ENCODE measurements around the gene TBX10. TPM values are rescaled to one million over a fixed set of nuclear protein-coding genes. Genes with fewer than 3 reads are reported as not detected.
A peak's percentile ranks its signal among the peaks of the same experiment; 100 is the strongest.
"Not testable (repeated sequence)": the region's sequence is repeated elsewhere in the genome, so short reads cannot be mapped to it uniquely, and the experiment has no call there.

TBX10 gene
- total RNA-seq, 2 donors from 2014 or later, result not detected

DNA sequence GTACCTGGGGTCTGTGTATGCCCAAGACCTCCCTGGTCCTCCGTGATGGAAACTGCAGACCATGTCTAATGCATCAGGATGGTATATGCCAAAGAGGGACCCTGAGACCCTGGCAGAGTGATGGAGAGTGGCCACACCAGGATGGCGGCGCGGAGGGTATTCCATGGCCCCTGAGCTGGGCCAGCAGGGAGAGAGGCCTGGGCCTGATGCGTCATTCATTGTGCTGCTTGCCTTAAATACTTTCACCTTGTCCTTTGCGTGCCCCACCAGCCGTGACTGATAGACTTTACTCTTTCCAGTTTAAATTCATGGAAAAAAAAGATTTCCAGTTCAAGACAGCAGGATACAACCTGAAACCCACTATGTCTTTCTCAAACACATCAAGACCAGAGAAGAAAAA is 38.5 kb downstream of the TBX10 start:
- peaks cover 17% of the 10 kb centered on the region for H3K4me1 Mint-ChIP-seq

GRCh38 chr11:67600324-67601029 is 39.1 kb downstream of the TBX10 start:
- Histone ChIP-seq H3K4me3 (ENCODE audit: low read length) (no peak overlapping the region), H3K27ac (ENCODE audit: low read depth, low read length) (no peak overlapping the region), H3K9ac (ENCODE audit: extremely low read depth, low read length, poor library complexity, severe bottlenecking) (no peak overlapping the region), H3K36me3 (ENCODE audit: control insufficient read depth, insufficient read depth, low read length) (no peaks in the 10 kb centered on the region), H3K27me3 (ENCODE audit: control insufficient read depth, insufficient read depth, low read length, poor library complexity, severe bottlenecking) (no peaks in the 10 kb centered on the region), H3K9me3 (ENCODE audit: control insufficient read depth, low read length) (peaks cover 32% of the 10 kb centered on the region), H3K4me1 (ENCODE audit: control insufficient read depth, insufficient read depth, low read length) (peaks cover 1% of the 10 kb centered on the region)
- Mint-ChIP-seq H3K27me3 (ENCODE audit: insufficient read depth) (no peaks in the 10 kb centered on the region), H3K4me1 (peaks cover 13% of the 10 kb centered on the region), H3K4me3 (no peak overlapping the region), H3K27ac (no peak overlapping the region), H3K36me3 (ENCODE audit: low read depth) (no peaks in the 10 kb centered on the region), H3K9me3 (peaks cover 43% of the 10 kb centered on the region)
- WGBS, 2 experiments (ENCODE audit: insufficient coverage in 1 of 2, insufficient read length in 1 of 2), result 87 to 92% methylated on average over 4 to 7 of the region's 7 CpGs
- TF ChIP-seq, protein P1, sequence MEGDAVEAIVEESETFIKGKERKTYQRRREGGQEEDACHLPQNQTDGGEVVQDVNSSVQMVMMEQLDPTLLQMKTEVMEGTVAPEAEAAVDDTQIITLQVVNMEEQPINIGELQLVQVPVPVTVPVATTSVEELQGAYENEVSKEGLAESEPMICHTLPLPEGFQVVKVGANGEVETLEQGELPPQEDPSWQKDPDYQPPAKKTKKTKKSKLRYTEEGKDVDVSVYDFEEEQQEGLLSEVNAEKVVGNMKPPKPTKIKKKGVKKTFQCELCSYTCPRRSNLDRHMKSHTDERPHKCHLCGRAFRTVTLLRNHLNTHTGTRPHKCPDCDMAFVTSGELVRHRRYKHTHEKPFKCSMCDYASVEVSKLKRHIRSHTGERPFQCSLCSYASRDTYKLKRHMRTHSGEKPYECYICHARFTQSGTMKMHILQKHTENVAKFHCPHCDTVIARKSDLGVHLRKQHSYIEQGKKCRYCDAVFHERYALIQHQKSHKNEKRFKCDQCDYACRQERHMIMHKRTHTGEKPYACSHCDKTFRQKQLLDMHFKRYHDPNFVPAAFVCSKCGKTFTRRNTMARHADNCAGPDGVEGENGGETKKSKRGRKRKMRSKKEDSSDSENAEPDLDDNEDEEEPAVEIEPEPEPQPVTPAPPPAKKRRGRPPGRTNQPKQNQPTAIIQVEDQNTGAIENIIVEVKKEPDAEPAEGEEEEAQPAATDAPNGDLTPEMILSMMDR (conservative IDR thresholded peaks at IDR 0.05), result no peak
- no peak for DNase-seq

More for the DNA sequence above, 38.5 kb downstream of the TBX10 start:
- H3K27ac ChIP-seq (ENCODE audit: low read depth, low read length), result no peak overlapping the region
- Mint-ChIP-seq H3K9me3 (peaks cover 41% of the 10 kb centered on the region), H3K36me3 (ENCODE audit: low read depth) (no peaks in the 10 kb centered on the region), H3K4me3 (no peak overlapping the region), H3K27ac (no peak overlapping the region), H3K27me3 (ENCODE audit: insufficient read depth) (no peaks in the 10 kb centered on the region)
- H3K4me1 ChIP-seq (ENCODE audit: control insufficient read depth, insufficient read depth, low read length), result peaks cover 7% of the 10 kb centered on the region
- H3K4me3 ChIP-seq (ENCODE audit: low read length), result no peak overlapping the region
- H3K36me3 ChIP-seq (ENCODE audit: control insufficient read depth, insufficient read depth, low read length), result no peaks in the 10 kb centered on the region
- H3K27me3 ChIP-seq (ENCODE audit: control insufficient read depth, insufficient read depth, low read length, poor library complexity, severe bottlenecking), result no peaks in the 10 kb centered on the region
- no peak overlapping the region for H3K9ac ChIP-seq (ENCODE audit: extremely low read depth, low read length, poor library complexity, severe bottlenecking)
- WGBS, 2 experiments (ENCODE audit: insufficient coverage in 1 of 2, insufficient read length in 1 of 2), result 96% methylated on average over 7 of the region's 7 CpGs
- TF ChIP-seq, protein P1 (conservative IDR thresholded peaks at IDR 0.05), result no peak
- peak; percentile 31 for DNase-seq
- H3K9me3 ChIP-seq (ENCODE audit: control insufficient read depth, low read length), result peaks cover 31% of the 10 kb centered on the region

DNA sequence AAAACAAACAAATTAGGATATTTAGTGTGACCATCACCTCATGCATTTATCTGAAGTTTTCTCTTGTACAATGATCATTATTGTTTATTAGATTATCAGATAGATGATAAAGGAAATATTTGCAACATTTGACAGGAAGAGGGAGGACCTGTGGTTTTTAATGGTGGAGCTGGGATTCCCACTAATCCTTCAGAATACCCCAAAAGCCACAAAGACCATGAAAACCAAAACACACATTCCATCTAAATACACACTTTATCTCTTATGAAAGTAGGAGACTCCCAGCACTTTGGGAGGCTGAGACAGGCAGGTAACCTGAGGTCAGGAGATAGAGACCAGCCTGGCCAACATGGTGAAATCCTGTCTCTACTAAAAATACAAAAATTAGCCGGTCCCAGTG is 40.4 kb downstream of the TBX10 start:
- 63 to 89% methylated on average over 1 of the region's 1 CpG for WGBS, 2 experiments (ENCODE audit: insufficient coverage in 1 of 2, insufficient read length in 1 of 2)
- peaks cover under 1% of the 10 kb centered on the region for H3K4me1 Mint-ChIP-seq

DNA sequence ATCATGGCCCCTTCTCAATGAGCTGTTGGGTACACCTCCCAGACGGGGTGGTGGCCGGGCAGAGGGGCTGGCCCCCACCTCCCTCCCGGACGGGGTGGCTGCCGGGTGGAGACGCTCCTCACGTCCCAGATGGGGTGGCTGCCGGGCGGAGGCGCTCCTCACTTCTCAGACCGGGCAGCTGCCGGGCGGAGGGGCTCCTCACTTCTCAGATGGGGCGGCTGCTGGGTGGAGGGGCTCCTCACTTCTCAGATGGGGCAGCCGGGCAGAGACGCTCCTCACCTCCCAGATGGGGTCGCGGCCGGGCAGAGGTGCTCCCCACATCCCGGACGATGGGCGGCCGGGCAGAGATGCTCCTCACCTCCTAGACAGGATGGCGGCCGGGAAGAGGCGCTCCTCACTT is 41.6 kb downstream of the TBX10 start:
- H3K4me3 ChIP-seq (ENCODE audit: low read length); H3K36me3 ChIP-seq (ENCODE audit: control insufficient read depth, insufficient read depth, low read length); H3K4me3 Mint-ChIP-seq; H3K27me3 Mint-ChIP-seq (ENCODE audit: insufficient read depth); H3K27ac Mint-ChIP-seq; H3K36me3 Mint-ChIP-seq (ENCODE audit: low read depth); H3K4me1 ChIP-seq (ENCODE audit: control insufficient read depth, insufficient read depth, low read length); DNase-seq; H3K27me3 ChIP-seq (ENCODE audit: control insufficient read depth, insufficient read depth, low read length, poor library complexity, severe bottlenecking); H3K9ac ChIP-seq (ENCODE audit: extremely low read depth, low read length, poor library complexity, severe bottlenecking); H3K27ac ChIP-seq (ENCODE audit: low read depth, low read length); H3K4me1 Mint-ChIP-seq: not testable (repeated sequence)
- H3K9me3 Mint-ChIP-seq, result peaks cover 41% of the 10 kb centered on the region
- peaks cover 30% of the 10 kb centered on the region for H3K9me3 ChIP-seq (ENCODE audit: control insufficient read depth, low read length)
- WGBS, 2 experiments (ENCODE audit: insufficient coverage in 1 of 2, insufficient read length in 1 of 2), result 96 to 100% methylated on average over 2 to 26 of the region's 26 CpGs

More for the DNA sequence above, 40.4 kb downstream of the TBX10 start:
- no peaks in the 10 kb centered on the region for H3K36me3 Mint-ChIP-seq (ENCODE audit: low read depth)
- no peak overlapping the region for H3K27ac Mint-ChIP-seq
- DNase-seq, result no peak
- no peaks in the 10 kb centered on the region for H3K4me1 ChIP-seq (ENCODE audit: control insufficient read depth, insufficient read depth, low read length)
- TF ChIP-seq, protein P1 (conservative IDR thresholded peaks at IDR 0.05), result no peak
- no peaks in the 10 kb centered on the region for H3K27me3 Mint-ChIP-seq (ENCODE audit: insufficient read depth)
- peaks cover 32% of the 10 kb centered on the region for H3K9me3 ChIP-seq (ENCODE audit: control insufficient read depth, low read length)
- H3K27ac ChIP-seq (ENCODE audit: low read depth, low read length), result no peak overlapping the region
- no peak overlapping the region for H3K4me3 ChIP-seq (ENCODE audit: low read length)
- no peak overlapping the region for H3K4me3 Mint-ChIP-seq
- no peaks in the 10 kb centered on the region for H3K36me3 ChIP-seq (ENCODE audit: control insufficient read depth, insufficient read depth, low read length)
- H3K9ac ChIP-seq (ENCODE audit: extremely low read depth, low read length, poor library complexity, severe bottlenecking), result no peak overlapping the region
- H3K9me3 Mint-ChIP-seq, result peaks cover 43% of the 10 kb centered on the region
- no peaks in the 10 kb centered on the region for H3K27me3 ChIP-seq (ENCODE audit: control insufficient read depth, insufficient read depth, low read length, poor library complexity, severe bottlenecking)

- H3K27ac ChIP-seq (ENCODE audit: low read depth, low read length); H3K4me3 Mint-ChIP-seq; DNase-seq; H3K4me1 Mint-ChIP-seq; H3K27me3 ChIP-seq (ENCODE audit: control insufficient read depth, insufficient read depth, low read length, poor library complexity, severe bottlenecking); H3K27ac Mint-ChIP-seq; H3K9ac ChIP-seq (ENCODE audit: extremely low read depth, low read length, poor library complexity, severe bottlenecking); H3K4me1 ChIP-seq (ENCODE audit: control insufficient read depth, insufficient read depth, low read length); H3K27me3 Mint-ChIP-seq (ENCODE audit: insufficient read depth); H3K36me3 ChIP-seq (ENCODE audit: control insufficient read depth, insufficient read depth, low read length); H3K4me3 ChIP-seq (ENCODE audit: low read length); H3K36me3 Mint-ChIP-seq (ENCODE audit: low read depth): not testable (repeated sequence)
- peaks cover 36% of the 10 kb centered on the region for H3K9me3 Mint-ChIP-seq
- H3K9me3 ChIP-seq (ENCODE audit: control insufficient read depth, low read length), result peaks cover 25% of the 10 kb centered on the region
- no CpG with 5 or more reads among the region's 3 CpGs for WGBS, 2 experiments (ENCODE audit: insufficient coverage in 1 of 2, insufficient read length in 1 of 2)
Measured at GRCh38 chr11:67597458-67597857, 42.1 kb downstream of the TBX10 start.

All from endodermal cell (in vitro differentiated cells).